K562 (cell line): ENCODE results near the gene DAB2IP. TPM values are rescaled to one million over a fixed set of nuclear protein-coding genes. Genes with fewer than 3 reads are reported as not detected.

ENCODE experiments used
- ATAC-seq: fragments of 200-7000 bp; cut with Tn5 transposase; 3 replicates; pipeline ENCODE4 v1.9.1; 2020; ENCODE audit warnings: moderate library complexity
- BruUV-seq: library from RNA; stranded (reverse); fragments of 400-500 nt; replicated peaks from 2 replicates; lab custom pipeline; 2021; lab: Mats Ljungman, UMichigan
- CTCF ChIA-PET: fragments of 300-600 bp; formaldehyde crosslinking; extraction: SDS; loops from one replicate; lab custom pipeline; 2021; ENCODE audit warnings: low intra/inter-chr PET ratio; lab: Yijun Ruan, JAX
- POLR2A ChIA-PET: fragments of 300-600, 350-650 bp; sonication (Branson Sonifier 250); formaldehyde crosslinking; extraction: SDS; loops from one replicate; lab custom pipeline; 2021; ENCODE audit warnings: antibody characterized with exemption, inconsistent platforms; lab: Yijun Ruan, JAX
- DNase-seq, 4 experiments: peaks; one replicate each; pipeline versions ENCODE4 v3.0.0 to v3.0.0-alpha.2; 2011 to 2018; ENCODE audit warnings: low spot score in 3 of 4, mixed read lengths in 3 of 4; ENCODE audit errors: extremely low read depth in 1 of 4
- FAIRE-seq: peaks from 2 replicates; lab custom pipeline; 2011; peaks lifted over from hg19 to GRCh38; lab: Jason Lieb, UNC
- H2AFZ ChIP-seq: 2 replicates; pipeline ENCODE4 v1.6.0; 2011; ENCODE audit warnings: low read depth, low read length, control low read depth, inconsistent platforms
- H3K27ac ChIP-seq: fragments of 200-600 bp; 3 replicates; pipeline ENCODE4 v1.8.0; 2011; ENCODE audit warnings: low read depth, mild to moderate bottlenecking, control low read depth, inconsistent platforms, low read length, moderate library complexity, mixed read lengths; ENCODE audit errors: extremely low read depth
- H3K27me3 ChIP-seq, 2 experiments: fragments of 300-600 bp in 1 of 2; 2 replicates in 1 of 2; 3 replicates in 1 of 2; pipeline versions ENCODE4 v1.6.0 to v1.8.0; 2011; ENCODE audit warnings: inconsistent platforms in 2 of 2, low read length in 2 of 2, mild to moderate bottlenecking in 1 of 2, mixed read lengths in 1 of 2, moderate library complexity in 1 of 2; ENCODE audit not compliant: control insufficient read depth in 2 of 2, insufficient read depth in 2 of 2
- H3K36me3 ChIP-seq: fragments of 300-600 bp; 3 replicates; pipeline ENCODE4 v1.8.0; 2011; ENCODE audit warnings: mild to moderate bottlenecking, low read length, inconsistent platforms; ENCODE audit not compliant: control insufficient read depth, insufficient read depth
- H3K4me1 ChIP-seq, 2 experiments: fragments of 200-600 bp in 1 of 2; replicated peaks in 1 of 2; 2 replicates in 1 of 2; 3 replicates in 1 of 2; pipeline versions ENCODE4 v1.5.1 to v1.8.0; 2011; ENCODE audit warnings: inconsistent platforms in 2 of 2, low read length in 2 of 2, mild to moderate bottlenecking in 1 of 2, mixed read lengths in 1 of 2, moderate library complexity in 1 of 2; ENCODE audit not compliant: control insufficient read depth in 2 of 2, insufficient read depth in 2 of 2
- H3K4me2 ChIP-seq: 2 replicates; pipeline ENCODE4 v1.6.1; 2011; ENCODE audit warnings: low read length, control low read depth, inconsistent platforms, mixed read lengths; ENCODE audit not compliant: insufficient read depth
- H3K4me3 ChIP-seq: fragments of 200-600 bp; sonication (generic), shearing (Covaris generic); 2 replicates; pipeline ENCODE4 v1.5.1; 2016; ENCODE audit warnings: control low read depth, inconsistent platforms
- H3K79me2 ChIP-seq: fragments of 200-600 bp; 3 replicates; pipeline ENCODE4 v1.8.0; 2011; ENCODE audit warnings: low read length, inconsistent platforms; ENCODE audit not compliant: control insufficient read depth, insufficient read depth
- H3K9ac ChIP-seq, 2 experiments: 2 replicates each; pipeline versions ENCODE4 v1.6.0 to v1.6.1; 2011; ENCODE audit warnings: low read depth in 2 of 2, low read length in 2 of 2, control low read depth in 1 of 2, inconsistent platforms in 1 of 2, mild to moderate bottlenecking in 1 of 2, mixed read lengths in 1 of 2; ENCODE audit not compliant: insufficient read depth in 1 of 2
- H3K9me1 ChIP-seq: one replicate; pipeline ENCODE4 v1.6.0; 2011; ENCODE audit warnings: inconsistent platforms, mild to moderate bottlenecking, low read length, moderate library complexity; ENCODE audit not compliant: control insufficient read depth, insufficient read depth
- H3K9me3 ChIP-seq: replicated peaks from 2 replicates; pipeline ENCODE4 v1.5.1; 2011; ENCODE audit warnings: low read depth, low read length, inconsistent platforms; ENCODE audit not compliant: control insufficient read depth, insufficient read depth
- H4K20me1 ChIP-seq: replicated peaks from 2 replicates; pipeline ENCODE4 v1.6.1; 2011; ENCODE audit warnings: low read length, inconsistent platforms, mixed read lengths; ENCODE audit not compliant: control insufficient read depth, insufficient read depth
- MEF2D ChIP-seq: conservative IDR thresholded peaks from 2 replicates; pipeline ENCODE4 v1.6.1; 2016; ENCODE audit warnings: low read depth, missing genetic modification characterization, missing compliant biosample characterization
- MLLT1 ChIP-seq, 2 experiments: fragments of 450-650 bp; IDR thresholded peaks; 2 replicates each; pipeline ENCODE4 v1.6.1; 2016
- POLR3G ChIP-seq: IDR thresholded peaks from 2 replicates; pipeline ENCODE4 v1.6.1; 2011; ENCODE audit not compliant: insufficient read length, insufficient replicate concordance; ENCODE audit errors: extremely low read depth
- ZNF398 ChIP-seq: fragments of 250-450 bp; sonication (Bioruptor Pico); IDR thresholded peaks from 2 replicates; pipeline ENCODE4 v1.8.0; 2021; ENCODE audit warnings: moderate library complexity, mild to moderate bottlenecking, inconsistent platforms
- WGBS: fragments of 100-300 bp; shearing (Covaris generic); methylation state at CpG from one replicate; pipeline ENCODE4 v1.1.6; 2016; ENCODE audit warnings: low coverage, mixed read lengths; ENCODE audit not compliant: insufficient coverage; ENCODE audit errors: missing lambda C conversion rate; 5-methylcytosine and 5-hydroxymethylcytosine counted together
- in situ Hi-C: fragments of 300-500 bp; cut with MboI; formaldehyde crosslinking; loops from 4 replicates; pipeline ENCODE4 v1.15.0; 2018; ENCODE audit warnings: inconsistent platforms, mixed read lengths
- intact Hi-C: fragments of 100-400 bp; cut with micrococcal nuclease; formaldehyde crosslinking; loops from 2 replicates; pipeline ENCODE4 v1.14.2; 2022
- polyA plus RNA-seq, 8 experiments: library from polyadenylated mRNA; depleted of rRNA in 4 of 8; stranded (reverse) in 5 of 8; unstranded in 3 of 8; fragments of >200 nt; fragmentation: Nextera tagmentation in 2 of 8; fragmentation: Illumina TruSeq in 1 of 8; extraction: Ambion mirVana in 2 of 8; extraction: Trizol in 1 of 8; gene quantifications; 2 replicates each; pipeline versions ENCODE4 v1.2.1 to v1.2.3, GENCODE V29; 2011 to 2014; ENCODE audit warnings: inconsistent platforms in 1 of 8, missing spikeins in 1 of 8
- total RNA-seq, 7 experiments: library from RNA; depleted of rRNA in 6 of 7; stranded (reverse); fragments of >200 nt in 6 of 7; fragmentation: Illumina TruSeq in 2 of 7; extraction: Trizol in 2 of 7; gene quantifications; 2 replicates each; pipeline versions ENCODE4 v1.2.1 to v1.2.3, GENCODE V29; 2011 to 2021; ENCODE audit warnings: low replicate concordance in 1 of 7

Gene DAB2IP
- total and polyA plus RNA-seq, 9 of the 15 experiments (the other 6 are each of a cell fraction or from before 2014, with no cell fraction given) = 0.04 to 0.31 (median 0.08) TPM; not detected in 5

GRCh38 chr9:121786998-121787422 lies 135.6 kb downstream of the DAB2IP start:
- WGBS = 0% methylated on average over 8 of the region's 8 CpGs
- H3K27me3 ChIP-seq = peaks cover 12 to 60% of the 10 kb centered on the region in 2 experiments
- peaks cover 0 to 8% of the 10 kb centered on the region in 2 experiments; a peak in 2 of 5 replicates for H3K4me1 ChIP-seq
- H3K36me3 ChIP-seq = no peaks in the 10 kb centered on the region
- no peaks in the 10 kb centered on the region for H3K79me2 ChIP-seq
- no peak for DNase-seq
- H3K9ac ChIP-seq = no peak overlapping the region
- in situ Hi-C loops (no loop called here), intact Hi-C loops (no loop called here)
- H3K27ac ChIP-seq = no peak overlapping the region
- ATAC-seq = no peak
- no TSS peak for BruUV-seq
- no peak for FAIRE-seq
- no peak overlapping the region for H3K4me2 ChIP-seq
- TF ChIP-seq ZNF398 (no peak), MLLT1 (IDR thresholded peaks at IDR 0.05) (no peak), POLR3G (no peak), MEF2D (tag) (no peak)
- POLR2A ChIA-PET = interaction anchor here (0.9 kb wide), 1 partner anchor 59 kb away, joined by 4 read pairs; no protein-coding TSS in a partner anchor
- CTCF ChIA-PET = no interaction called here
- no peak overlapping the region for H3K4me3 ChIP-seq
- no peaks in the 10 kb centered on the region for H3K9me1 ChIP-seq
- H2AFZ ChIP-seq = no peak overlapping the region
- H3K9me3 ChIP-seq = no peaks in the 10 kb centered on the region
- no peaks in the 10 kb centered on the region for H4K20me1 ChIP-seq
